NCI-H128 (cell line): Measurements from ENCODE around the gene TFF3.

Source experiments
- DNase-seq: peaks from one replicate; lab custom pipeline; 2025; ENCODE audit not compliant: unreplicated experiment; lab: John Stamatoyannopoulos, UW

The TFF3 gene, protein sequence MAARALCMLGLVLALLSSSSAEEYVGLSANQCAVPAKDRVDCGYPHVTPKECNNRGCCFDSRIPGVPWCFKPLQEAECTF

DNA sequence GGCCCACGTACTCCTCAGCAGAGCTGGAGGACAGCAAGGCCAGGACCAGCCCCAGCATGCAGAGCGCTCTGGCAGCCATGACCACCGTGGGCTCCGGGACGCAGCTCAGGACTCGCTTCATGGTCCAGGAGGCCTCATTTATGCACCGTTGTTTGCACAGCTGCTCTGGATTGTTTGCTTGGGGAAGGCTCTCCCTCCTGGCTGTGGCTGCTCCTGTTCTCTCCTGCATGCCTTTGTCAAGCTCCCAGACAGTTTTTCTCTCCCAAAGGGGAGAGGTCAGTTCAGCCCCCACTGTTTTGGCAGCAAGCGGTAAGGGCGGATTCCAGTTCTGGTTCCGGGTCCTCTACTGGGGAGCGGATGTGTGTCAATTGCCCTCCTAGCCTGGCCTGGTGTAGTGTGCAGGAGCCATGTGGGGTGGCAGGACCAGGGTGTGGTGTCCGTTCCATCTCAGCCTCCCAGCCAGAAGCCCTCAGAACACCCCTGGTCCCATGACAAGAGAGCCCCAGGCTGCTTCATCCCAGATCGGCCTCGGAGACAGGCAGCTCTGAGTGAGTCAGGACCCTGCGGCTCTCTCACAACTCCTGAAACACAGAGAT lies at the start of gene TFF3:
TSS of gene TFF3 (minus strand) at position 114 of the 596 bp plus-strand sequence. CDS start at position 79, 35 bp downstream.
- peak; percentile 70 for DNase-seq

DNA sequence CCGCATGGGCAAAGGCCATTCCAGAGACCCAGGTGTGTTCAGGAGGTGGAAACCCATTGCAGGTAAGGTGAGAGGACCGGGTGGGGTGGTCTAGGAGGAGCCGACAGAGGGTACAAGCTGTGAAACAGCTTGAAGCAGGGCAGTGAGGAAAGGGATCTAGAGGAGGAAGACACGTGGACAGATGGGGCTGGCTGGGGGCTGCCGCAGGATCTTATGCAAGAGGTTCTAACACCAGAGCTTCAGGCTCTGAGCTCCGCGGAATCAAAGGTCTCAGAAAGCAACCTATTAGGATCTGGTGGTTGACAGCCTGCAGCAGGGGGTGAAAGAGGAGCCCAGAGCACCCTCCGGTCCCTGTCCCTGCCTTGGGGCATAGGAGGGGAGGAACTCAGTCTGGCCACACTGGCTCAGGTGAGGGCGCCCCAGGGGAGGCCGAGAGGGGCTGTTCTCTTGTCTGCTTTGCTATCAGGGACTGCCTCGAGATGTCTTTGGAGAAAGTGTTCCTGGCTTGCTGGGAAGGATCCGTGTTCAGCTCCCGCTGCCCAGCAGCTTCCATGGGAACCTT lies 49.2 kb upstream of the TFF3 start:
- DNase-seq = no peak

DNA sequence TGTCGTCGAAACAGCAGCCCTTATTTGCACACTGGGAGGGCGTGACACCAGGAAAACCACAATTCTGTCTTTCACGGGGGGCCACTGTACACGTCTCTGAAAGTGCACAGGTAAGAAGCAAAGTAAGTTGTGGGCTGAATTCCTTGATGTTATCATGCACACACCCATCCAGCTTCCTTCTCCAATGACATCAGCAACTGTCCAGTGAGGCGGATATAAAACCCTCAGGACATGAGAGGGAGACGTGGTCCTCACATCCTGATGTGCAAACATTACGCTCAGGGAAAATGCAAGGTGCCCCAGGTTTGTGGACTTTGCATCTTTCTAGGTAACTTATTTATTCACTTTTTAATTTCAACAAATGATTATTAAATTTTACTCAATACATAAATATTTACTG lies 48.1 kb upstream of the TFF3 start:
- no peak for DNase-seq

DNA sequence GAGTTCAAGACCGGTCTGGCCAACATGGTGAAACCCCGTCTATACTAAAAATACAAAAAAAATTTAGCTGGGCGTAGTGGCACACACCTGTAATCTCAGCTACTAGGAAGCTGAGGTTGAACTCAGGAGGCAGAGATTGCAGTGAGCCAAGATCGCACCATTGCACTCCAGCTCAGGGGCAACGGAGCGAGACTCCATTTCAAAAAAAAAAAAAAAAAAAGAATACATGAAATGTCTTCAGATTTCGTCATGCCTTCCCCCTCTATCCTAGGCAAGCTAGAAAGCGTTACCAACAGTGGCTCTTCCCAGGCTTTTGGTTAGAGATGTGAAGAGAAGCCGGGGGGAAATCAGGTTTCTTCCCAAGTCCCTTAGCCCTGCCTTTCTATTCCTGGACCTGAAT lies 47.5 kb upstream of the TFF3 start:
- no peak for DNase-seq

DNA sequence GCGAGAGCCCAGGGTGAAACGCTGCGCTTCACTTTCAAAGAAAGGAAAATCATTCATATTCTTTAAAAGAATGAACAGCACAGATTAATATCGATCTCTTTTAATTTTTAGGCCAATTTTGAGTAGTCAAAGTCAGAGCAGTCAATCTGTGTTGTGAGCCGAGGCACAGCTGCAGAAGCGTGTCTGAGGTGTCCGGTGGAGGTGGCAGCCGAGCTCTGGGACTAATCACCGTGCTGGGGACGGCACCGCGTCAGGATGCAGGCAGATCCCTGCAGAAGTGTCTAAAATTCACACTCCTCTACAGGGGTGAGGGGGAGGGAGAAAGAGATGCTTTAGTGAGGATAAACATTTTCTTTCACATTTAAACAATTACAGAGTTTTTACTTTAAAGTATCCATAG lies 47.0 kb upstream of the TFF3 start:
- DNase-seq = no peak

DNA sequence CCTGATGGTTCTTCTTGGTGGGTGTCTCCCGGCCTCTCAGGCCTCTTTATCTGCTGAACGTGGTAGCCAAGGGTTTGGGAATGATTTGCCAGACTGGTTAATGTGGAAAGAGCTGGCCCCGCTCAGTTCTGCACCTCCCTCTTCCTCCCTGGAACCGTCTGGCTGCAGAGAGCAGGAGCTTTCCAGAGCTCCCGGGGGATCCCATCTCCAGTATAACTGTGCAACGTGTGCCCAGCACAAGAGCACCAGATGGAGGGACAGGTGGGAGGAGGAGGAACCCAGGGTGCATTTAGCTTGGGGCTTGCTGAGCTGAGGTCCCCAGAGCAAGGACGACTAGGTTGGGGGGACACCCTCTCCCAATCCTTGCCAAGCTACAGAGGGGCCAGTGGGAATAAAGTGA lies 46.1 kb upstream of the TFF3 start:
- DNase-seq = no peak

DNA sequence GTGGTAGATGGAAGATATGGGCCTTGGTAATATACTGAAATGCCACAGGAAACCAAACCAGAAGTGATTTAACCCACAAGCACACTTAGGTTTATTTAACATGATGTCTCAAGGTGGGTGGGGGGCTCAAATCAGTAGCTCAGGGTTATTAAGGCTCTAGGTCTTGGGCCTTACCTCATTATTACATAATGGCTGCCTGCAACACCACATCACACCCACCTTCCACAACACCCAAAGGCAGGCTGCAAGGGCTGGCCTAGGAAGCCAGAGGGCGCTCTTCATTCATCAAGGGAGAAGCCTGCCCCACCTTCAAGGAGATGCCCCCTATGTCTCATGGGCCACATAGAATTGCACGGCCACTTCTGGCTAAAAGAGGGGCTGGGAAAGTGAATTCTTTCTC lies 45.1 kb upstream of the TFF3 start:
- DNase-seq = no peak

DNA sequence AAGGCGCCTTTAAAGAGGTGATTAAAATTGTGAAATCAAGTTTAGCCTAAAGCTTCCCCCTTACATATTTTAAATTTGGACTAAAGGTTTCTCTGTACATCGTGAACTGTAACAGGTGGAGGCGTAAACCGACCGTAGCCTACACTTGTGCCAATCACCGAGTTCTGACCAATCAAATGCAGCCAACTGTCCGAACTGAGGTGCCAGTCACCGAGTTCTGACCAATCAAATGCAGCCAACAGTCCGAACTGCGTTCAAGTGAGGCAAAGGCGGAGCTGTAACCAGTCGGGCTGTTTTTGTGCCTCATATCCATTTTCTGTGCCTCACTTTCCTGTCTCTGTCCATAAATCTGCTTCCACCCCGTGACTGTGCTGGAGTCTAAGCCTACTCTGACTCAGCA lies 43.7 kb upstream of the TFF3 start:
- DNase-seq = no peak

DNA sequence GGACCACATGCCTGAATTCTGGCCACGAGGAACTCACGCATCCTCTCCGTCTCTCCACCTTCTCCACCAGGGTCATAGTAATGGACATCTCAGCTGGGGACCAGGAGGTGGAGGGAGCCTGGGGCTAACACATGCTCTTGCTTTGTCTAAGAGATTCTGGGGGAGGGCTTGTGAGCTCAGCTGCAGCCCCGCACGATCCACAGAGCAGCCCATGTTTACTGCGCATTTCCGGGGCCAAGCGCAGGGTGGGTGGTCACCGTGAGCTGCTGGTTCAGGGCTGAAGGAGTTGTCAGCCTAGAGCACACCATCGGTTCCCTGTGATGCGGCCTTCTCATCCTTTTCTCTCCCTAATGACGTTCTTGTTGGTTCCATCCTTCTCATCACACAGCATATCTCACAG lies 43.1 kb upstream of the TFF3 start:
- no peak for DNase-seq

DNA sequence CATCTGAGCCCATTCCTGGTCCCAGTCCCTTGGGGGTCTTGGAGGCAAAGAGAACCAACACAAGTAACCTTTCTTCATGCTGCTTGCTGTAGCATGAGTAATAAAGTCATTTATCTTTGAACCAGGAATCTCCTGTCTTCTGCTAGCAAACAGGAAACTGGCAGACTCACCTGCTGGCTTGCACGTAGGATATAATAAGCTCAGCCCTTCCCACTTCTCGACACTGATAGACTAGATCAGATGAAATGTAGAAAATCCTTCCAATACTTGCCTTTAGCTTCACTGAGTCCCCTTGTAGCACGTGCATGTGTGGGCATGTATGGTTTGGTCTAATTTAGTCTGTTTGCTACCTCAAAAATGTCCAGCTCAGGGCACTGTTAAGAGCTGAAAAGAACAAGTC lies 42.1 kb upstream of the TFF3 start:
- DNase-seq = no peak

DNA sequence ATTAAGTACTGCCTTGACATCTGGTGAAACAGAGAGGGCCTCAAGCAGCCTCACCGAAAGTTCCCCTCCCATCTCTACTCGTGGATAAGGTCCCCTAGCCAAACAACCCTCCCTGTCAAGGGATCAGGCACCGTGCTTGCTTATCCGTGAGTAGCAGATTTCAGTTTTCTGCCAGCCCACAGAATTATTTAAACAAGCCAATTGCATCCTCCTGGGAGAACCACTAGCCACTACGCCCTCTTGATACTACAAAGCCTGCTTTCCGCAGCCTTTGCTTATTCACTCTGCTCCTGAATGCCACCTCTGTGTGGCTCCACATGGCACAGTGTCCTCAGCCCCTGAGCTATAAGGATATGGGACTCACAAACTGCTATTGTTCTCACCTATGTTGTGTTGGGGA lies 41.4 kb upstream of the TFF3 start:
- DNase-seq = no peak

DNA sequence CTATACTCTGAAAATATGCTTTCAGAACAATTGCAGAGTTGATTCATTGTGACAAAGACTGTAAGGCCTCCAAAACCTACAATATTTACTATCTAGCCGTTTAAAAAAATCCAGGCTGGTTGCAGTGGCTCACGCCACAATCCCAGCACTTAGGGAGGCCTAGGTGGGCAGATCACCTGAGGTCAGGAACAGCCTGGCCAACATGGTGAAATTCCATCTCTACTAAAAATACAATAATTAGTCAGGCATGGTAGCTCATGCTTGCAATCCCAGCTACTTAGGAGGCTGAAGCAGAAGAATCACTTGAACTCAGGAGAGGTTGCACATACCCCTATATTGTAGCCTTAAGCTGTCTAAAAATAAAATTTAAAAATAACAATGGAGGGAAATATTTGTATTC lies 40.8 kb upstream of the TFF3 start:
- DNase-seq = no peak

DNA sequence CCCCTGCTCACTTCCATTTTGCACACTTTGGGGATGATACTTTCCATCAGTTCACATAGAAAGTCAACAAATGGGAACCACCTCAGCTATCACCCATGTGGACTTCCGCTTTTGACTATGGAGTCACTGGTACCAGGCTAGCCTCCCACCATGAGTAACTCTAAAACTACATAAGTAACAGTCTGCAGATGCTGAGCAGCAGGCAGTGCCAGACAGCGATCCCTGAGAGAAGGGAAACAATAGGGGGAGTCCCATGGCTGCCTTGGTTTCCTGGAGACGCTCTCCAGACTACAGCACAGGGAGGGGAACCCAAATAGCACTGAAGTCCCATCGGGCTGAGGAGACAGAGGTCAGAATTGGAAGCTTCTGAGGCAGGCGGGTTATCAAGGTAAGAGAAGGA lies 38.4 kb upstream of the TFF3 start:
- DNase-seq = no peak

DNA sequence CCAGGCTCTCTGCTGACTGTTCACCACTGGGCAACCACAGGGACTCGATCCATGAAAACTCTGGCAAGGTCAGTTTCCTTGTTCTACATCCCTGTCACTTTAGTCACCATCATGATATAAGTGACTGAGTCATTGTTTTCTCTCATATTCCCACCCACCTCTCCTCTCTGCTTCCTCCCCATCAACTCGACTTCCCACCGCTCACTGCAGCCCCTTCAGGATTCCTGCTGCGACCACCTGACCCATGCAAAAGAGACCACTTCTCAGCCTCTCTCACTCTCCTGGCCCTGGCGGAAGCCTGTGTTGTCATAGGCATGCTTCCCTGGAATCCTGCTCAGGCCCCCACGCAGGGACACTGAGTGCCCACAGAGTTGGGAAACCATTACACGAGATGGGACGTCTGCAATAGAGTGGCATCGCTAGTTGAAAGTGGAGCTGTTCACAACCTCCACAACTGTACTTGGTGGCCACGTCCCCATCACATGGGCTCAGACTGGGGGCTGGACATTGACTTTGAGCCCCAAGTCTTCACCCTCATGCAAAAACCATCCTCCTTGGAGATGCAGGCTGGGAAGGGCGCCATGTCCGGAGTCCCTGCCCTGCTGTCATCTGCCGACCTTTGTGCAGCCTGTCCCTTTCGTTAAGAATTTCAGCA lies 37.4 kb upstream of the TFF3 start:
- DNase-seq = no peak

DNA sequence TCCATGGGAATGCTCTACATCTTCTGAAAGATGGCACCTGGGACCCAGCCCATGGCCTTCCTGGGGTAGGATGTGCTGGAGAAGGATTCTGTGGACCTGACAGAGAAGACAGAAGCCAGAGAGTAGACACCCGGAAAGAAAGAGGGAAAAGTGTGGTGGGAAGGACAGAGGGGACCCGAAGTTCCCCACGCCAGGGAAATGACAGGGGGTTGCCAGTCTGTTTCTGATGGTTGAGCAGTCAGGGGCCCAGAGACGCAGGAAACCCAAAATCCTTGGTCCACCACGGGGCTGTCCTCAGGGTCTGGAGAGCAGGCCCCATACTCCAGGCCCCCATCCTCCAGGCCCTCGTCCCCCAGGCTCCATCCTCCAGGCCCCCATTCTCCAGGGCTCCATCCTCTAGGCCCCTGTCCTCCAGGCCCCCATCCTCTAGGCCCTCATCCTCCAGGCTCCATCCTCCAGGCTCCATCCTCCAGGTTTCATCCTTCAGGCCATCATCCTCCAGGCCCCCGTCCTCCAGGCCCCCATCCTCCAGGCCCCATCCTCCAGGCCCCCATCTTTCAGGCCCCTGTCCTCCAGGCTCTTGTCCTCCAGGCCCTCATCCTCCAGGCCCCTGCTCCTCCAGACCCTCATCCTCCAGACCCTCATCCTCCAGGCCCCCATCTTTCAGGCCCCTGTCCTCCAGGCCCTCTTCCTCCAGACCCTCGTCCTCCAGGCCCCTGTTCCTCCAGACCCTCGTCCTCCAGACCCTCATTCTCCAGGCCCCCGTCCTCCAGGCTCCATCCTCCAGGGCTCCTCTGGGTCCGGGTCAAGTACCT lies 36.6 kb upstream of the TFF3 start:
- DNase-seq = no peak

DNA sequence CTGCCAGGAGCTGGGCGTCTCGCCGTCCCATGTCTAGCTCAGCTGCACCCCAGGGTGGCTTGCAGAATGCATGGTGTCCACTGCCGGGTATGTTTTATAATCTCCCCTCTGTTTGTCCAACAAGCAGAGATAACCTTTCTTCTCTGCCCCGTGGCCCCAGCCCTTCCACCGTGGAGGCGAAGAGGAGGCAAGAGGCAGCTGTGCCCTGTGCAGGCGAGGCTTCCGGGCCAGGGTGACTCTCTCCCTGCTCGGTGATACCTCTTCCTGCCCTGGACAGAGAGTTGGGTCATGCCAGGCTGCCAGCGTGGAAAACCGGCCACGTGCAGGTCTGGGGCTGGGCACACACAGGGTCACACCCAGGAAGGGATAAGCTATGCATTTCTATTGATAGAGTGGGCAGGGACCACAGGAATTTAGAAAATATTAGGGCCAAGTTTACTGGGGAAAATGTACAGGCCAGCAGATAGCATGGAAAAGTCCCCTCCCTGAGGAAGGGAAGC lies 35.8 kb upstream of the TFF3 start, which contains the start of gene TFF2:
TSS of gene TFF2 (minus strand) at position 68 of the 500 bp plus-strand sequence. CDS start at position 31, 37 bp downstream.
- DNase-seq = no peak

DNA sequence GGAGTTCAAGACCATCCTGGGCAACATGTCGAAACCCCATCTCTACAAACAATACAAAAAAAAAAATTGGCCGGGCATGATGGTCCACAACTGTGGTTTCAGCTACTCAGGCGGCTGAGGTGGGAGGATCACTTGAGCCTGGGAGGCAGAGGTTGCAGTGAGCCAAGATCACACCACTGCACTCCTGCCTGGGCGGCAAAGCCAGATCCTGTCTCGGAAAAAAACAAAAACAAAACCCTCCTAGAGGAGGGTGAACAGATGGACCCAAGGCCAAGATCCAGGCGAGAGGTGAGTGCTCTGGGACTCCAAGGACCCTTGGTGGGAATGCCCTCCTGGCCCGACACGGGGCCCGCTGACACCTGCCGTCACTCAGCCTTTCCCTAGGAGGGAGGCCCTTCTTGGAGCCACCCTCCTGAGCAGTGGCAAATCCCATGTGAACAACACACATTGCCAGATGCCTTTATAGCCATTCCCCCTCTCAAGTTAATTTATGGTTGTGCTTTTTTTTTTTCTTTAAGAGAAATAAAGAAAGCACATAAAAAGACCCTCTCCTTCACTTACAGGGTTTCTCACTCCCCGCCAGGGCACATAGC lies 35.2 kb upstream of the TFF3 start:
- no peak for DNase-seq

DNA sequence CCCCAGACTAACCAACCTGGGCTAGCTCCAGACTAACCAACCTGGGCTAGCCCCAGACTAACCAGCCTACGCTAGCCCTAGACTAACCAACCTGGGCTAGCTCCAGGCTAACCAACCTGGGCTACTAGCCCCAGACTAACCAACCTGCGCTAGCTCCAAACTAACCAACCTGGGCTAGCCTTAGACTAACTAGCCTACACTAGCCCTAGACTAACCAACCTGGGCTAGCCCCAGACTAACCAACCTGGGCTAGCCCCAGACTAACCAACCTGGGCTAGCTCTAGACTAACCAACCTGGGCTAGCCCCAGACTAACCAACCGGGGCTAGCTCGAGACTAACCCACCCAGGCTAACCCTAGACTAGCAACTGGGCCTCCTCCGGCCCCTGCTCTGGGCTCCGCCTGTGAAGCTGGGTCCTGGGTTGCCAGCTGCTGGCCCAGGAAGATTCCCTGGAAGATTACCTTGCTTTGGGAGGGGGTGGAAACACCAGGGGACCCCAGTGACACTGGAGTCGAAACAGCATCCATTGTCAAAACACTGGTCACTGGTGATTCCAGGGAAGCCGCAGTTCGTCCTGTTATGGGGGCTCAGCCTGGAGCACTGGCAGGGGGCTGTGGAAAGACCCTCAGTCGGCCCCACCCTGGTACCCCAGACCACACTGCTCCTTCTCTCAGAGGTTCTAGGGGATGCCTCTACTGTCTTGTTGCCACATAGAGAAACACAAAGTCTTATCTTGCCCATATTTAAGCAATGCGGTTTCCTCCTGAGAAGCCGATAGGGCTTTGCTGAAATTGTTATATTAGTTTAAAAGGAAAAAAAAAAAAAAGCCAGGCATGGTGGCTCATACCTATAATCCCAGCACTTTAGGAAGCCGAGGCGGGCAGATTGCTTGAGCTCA lies 34.5 kb upstream of the TFF3 start:
- DNase-seq = no peak

DNA sequence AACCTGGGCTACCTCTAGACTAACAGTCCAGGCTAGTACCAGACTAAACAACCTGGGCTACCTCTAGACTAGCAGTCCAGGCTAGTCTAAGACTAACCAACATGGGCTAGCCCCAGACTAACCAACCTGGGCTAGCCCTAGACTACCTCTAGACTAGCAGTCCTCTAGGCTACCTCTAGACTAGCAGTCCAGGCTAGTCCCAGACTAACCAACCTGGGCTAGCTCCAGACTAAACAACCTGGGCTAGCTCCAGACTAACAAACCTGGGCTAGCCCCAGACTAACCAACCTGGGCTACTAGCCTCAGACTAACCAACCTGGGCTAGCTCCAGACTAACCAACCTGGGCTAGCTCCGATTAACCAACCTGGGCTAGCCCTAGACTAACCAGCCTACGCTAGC lies 33.6 kb upstream of the TFF3 start:
- DNase-seq = no peak
